ENCODE results near the gene TRIM47.
A peak's percentile ranks its signal among the peaks of the same experiment; 100 is the strongest.

TRIM47 gene

GRCh38 chr17:75850928-75851692 is 27.3 kb downstream of the TRIM47 start:
- TF ChIP-seq, protein P1, sequence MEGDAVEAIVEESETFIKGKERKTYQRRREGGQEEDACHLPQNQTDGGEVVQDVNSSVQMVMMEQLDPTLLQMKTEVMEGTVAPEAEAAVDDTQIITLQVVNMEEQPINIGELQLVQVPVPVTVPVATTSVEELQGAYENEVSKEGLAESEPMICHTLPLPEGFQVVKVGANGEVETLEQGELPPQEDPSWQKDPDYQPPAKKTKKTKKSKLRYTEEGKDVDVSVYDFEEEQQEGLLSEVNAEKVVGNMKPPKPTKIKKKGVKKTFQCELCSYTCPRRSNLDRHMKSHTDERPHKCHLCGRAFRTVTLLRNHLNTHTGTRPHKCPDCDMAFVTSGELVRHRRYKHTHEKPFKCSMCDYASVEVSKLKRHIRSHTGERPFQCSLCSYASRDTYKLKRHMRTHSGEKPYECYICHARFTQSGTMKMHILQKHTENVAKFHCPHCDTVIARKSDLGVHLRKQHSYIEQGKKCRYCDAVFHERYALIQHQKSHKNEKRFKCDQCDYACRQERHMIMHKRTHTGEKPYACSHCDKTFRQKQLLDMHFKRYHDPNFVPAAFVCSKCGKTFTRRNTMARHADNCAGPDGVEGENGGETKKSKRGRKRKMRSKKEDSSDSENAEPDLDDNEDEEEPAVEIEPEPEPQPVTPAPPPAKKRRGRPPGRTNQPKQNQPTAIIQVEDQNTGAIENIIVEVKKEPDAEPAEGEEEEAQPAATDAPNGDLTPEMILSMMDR (IDR thresholded peaks at IDR 0.05; ENCODE audit: low read depth, low read length), result no peak
- no peak overlapping the region for H3K4me3 ChIP-seq (ENCODE audit: low read depth, low read length)
- DNase-seq (ENCODE audit: low read depth), result no peak

- TF ChIP-seq POLR2A (IDR thresholded peaks at IDR 0.05; ENCODE audit: extremely low read depth, insufficient read length) (no peak), MYC (IDR thresholded peaks at IDR 0.05; ENCODE audit: low read depth, low read length) (no peak), MAX (IDR thresholded peaks at IDR 0.05; ENCODE audit: low read depth, low read length) (no peak)
- TF ChIP-seq, protein P1 (IDR thresholded peaks at IDR 0.05; ENCODE audit: low read depth, low read length), result no peak
- no peak for DNase-seq (ENCODE audit: low read depth)
- H3K4me3 ChIP-seq (ENCODE audit: low read depth, low read length), result no peak overlapping the region
These were observed 28.7 kb downstream of the TRIM47 start for GRCh38 chr17:75849724-75850123.

- TF ChIP-seq POLR2A (IDR thresholded peaks at IDR 0.05; ENCODE audit: extremely low read depth, insufficient read length), result no peak
- TF ChIP-seq MYC (IDR thresholded peaks at IDR 0.05; ENCODE audit: low read depth, low read length), result no peak
- TF ChIP-seq MAX (IDR thresholded peaks at IDR 0.05; ENCODE audit: low read depth, low read length), result no peak
- TF ChIP-seq, protein P1 (IDR thresholded peaks at IDR 0.05; ENCODE audit: low read depth, low read length), result no peak
- no peak overlapping the region for H3K4me3 ChIP-seq (ENCODE audit: low read depth, low read length)
- DNase-seq (ENCODE audit: low read depth), result no peak
These were observed 29.1 kb downstream of the TRIM47 start for GRCh38 chr17:75849279-75849646.

DNA sequence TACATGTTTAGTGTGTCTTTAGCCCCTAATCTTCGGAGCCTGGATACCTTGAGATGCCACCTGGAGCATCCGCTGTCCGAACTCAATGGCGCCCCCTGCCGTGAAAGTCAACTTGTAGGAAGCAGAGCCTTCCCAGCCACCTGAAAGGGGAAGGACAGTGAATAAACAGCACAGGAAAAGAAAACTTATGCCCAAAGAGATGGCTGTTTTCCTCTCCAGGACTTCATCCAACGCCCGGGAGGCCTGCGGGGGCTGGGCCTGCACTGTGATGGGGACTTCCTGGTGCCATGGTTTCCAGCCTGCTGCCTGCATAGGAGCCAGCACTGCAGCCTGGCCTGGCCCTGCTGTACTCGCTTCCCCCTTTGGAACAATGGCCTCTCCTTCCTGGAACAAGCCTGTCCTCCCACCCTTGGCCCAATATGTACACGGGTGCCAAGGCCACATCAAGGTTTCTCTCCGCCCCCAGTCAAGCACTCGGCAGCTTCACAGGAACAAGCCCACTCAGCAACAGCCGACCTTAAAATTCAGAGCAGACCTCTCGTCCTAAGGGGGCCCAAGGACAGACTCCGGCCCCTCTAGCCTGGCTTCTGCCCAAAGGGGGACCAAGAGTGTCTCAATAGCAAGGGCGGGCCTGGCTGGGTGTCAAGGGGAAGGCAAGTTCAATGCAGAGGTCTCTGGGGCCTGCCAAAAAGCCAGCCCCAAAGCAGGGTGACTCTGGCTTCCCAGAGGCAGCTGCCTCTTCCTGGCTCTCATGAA is 29.7 kb downstream of the TRIM47 start:
- TF ChIP-seq POLR2A (IDR thresholded peaks at IDR 0.05; ENCODE audit: extremely low read depth, insufficient read length) (no peak), MYC (IDR thresholded peaks at IDR 0.05; ENCODE audit: low read depth, low read length) (no peak), MAX (IDR thresholded peaks at IDR 0.05; ENCODE audit: low read depth, low read length) (no peak)
- TF ChIP-seq, protein P1 (IDR thresholded peaks at IDR 0.05; ENCODE audit: low read depth, low read length), result peak; percentile 75
- H3K4me3 ChIP-seq (ENCODE audit: low read depth, low read length), result no peak overlapping the region
- DNase-seq (ENCODE audit: low read depth), result peak; percentile 66

GRCh38 chr17:75847614-75848522 is 30.5 kb downstream of the TRIM47 start:
- no peak for DNase-seq (ENCODE audit: low read depth)
- no peak overlapping the region for H3K4me3 ChIP-seq (ENCODE audit: low read depth, low read length)
- TF ChIP-seq MAX (IDR thresholded peaks at IDR 0.05; ENCODE audit: low read depth, low read length), result no peak

All from NB4 (cell line).